Central memory CD8-positive, alpha-beta T cell (primary cell): ENCODE results near the gene SIX5.
A peak's percentile ranks its signal among the peaks of the same experiment; 100 is the strongest.
"Not testable (repeated sequence)": the region's sequence is repeated elsewhere in the genome, so short reads cannot be mapped to it uniquely, and the experiment has no call there.

ENCODE experiments used
- ATAC-seq: fragments of 150-1000 bp; cut with Tn5 transposase; replicated peaks from 2 replicates; pipeline ENCODE4 v1.10.0; 2022; ENCODE audit warnings: mild to moderate bottlenecking, moderate FRiP score, moderate number of reproducible peaks; ENCODE audit not compliant: poor library complexity, severe bottlenecking; ENCODE audit errors: extremely low read depth
- DNase-seq, 2 donors: peaks; one replicate each; pipeline ENCODE4 v3.0.0; 2021; ENCODE audit warnings: low spot score in 2 of 2
- H3K27ac Mint-ChIP-seq: one replicate; pipeline ENCODE4 v1.8.0; 2022; ENCODE audit warnings: low read depth, mild to moderate bottlenecking, moderate library complexity, mixed read lengths
- H3K27me3 Mint-ChIP-seq: one replicate; pipeline ENCODE4 v1.8.0; 2022; ENCODE audit warnings: mixed read lengths
- H3K36me3 Mint-ChIP-seq: one replicate; pipeline ENCODE4 v1.8.0; 2022; ENCODE audit warnings: mild to moderate bottlenecking, moderate library complexity, mixed read lengths; ENCODE audit not compliant: insufficient read depth
- H3K4me1 Mint-ChIP-seq: one replicate; pipeline ENCODE4 v1.8.0; 2022; ENCODE audit warnings: mixed read lengths
- H3K4me3 Mint-ChIP-seq: one replicate; pipeline ENCODE4 v1.8.0; 2022; ENCODE audit warnings: mild to moderate bottlenecking, moderate library complexity, mixed read lengths
- H3K9me3 Mint-ChIP-seq: one replicate; pipeline ENCODE4 v1.8.0; 2022; ENCODE audit warnings: mixed read lengths

The SIX5 gene

DNA sequence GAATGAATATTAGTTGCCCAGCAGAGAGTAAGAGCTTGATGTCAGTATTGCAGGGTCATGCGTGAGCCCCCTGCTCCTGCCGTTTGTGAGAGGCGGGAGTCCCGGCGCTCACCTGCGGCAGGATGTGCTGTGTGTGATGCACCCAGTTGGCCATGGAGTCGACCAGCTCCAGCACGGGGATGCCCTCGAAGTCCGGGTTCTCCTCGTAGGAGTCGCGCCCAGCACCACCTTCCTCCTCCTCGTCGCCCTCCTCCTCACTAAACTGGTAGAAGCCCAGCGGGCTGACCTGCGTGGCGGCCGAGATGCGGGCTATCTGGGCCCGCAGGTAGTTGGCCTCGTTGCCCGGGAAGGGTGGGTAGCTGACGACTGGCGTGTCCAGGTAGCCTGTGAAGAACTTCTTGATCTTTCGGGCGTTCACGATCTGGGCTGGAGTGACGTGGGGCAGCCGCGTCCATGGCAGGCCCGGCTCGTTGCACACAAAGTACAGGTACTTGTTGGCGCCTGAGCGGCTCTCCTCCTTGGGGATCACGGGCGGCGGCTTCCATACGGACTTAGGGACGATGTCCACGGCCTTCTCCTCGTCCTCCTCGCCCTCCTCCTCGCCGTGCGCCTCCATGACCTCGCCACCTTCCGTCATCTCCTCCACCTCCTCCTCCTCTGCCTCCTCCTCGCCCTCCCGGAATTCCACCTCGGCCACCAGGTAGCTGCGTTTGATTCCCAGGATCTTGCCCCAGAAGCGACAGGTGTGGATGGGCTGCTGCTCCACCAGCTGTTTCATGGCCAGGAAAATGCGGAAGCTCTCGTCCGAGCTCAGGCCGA lies 35.3 kb upstream of the SIX5 start:
- ATAC-seq (no peak), DNase-seq (no peak)
- peaks cover 4% of the 10 kb centered on the region for H3K36me3 Mint-ChIP-seq
- H3K4me3 Mint-ChIP-seq = no peak overlapping the region
- no peaks in the 10 kb centered on the region for H3K4me1 Mint-ChIP-seq
- H3K9me3 Mint-ChIP-seq = no peaks in the 10 kb centered on the region
- H3K27me3 Mint-ChIP-seq = peaks cover 13% of the 10 kb centered on the region
- H3K27ac Mint-ChIP-seq = no peak overlapping the region

DNA sequence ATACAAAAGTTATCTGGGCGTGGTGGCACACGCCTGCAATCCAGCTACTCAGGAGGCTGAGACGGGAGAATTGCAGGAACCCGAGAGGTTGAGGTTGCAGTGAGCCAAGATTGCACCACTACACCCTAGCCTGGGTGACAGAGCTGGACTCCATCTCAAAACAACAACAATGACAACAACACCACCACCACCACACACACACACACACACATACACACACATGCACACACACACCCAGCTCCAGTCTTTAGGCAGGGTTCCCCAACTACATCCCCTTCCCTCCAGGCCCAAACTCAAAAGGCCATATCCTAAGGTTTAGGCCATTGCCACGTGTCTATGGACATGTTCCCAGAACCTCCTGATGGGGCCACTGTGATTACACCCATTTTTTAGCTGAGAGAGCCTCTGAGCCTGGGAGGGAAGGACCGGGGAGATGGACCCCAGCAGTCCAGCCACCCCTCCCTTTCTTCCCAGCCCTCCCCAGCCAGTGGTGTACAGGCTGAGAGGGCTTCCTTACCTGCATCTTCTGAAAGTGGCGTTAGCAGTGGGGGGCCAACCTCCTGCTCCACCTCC lies 32.6 kb upstream of the SIX5 start:
- H3K27me3 Mint-ChIP-seq = peaks cover 13% of the 10 kb centered on the region
- H3K9me3 Mint-ChIP-seq = no peaks in the 10 kb centered on the region

GRCh38 chr19:45800070-45800553 lies 31.1 kb upstream of the SIX5 start:
- Mint-ChIP-seq H3K27me3 (peaks cover 14% of the 10 kb centered on the region), H3K9me3 (no peaks in the 10 kb centered on the region), H3K36me3 (peaks cover 5% of the 10 kb centered on the region)

More for the DNA sequence above, 32.6 kb upstream of the SIX5 start:
- no peak overlapping the region for H3K27ac Mint-ChIP-seq
- H3K4me1 Mint-ChIP-seq = peaks cover 6% of the 10 kb centered on the region
- no peak for ATAC-seq
- no peak for DNase-seq
- no peak overlapping the region for H3K4me3 Mint-ChIP-seq
- H3K36me3 Mint-ChIP-seq = peaks cover 5% of the 10 kb centered on the region

DNA sequence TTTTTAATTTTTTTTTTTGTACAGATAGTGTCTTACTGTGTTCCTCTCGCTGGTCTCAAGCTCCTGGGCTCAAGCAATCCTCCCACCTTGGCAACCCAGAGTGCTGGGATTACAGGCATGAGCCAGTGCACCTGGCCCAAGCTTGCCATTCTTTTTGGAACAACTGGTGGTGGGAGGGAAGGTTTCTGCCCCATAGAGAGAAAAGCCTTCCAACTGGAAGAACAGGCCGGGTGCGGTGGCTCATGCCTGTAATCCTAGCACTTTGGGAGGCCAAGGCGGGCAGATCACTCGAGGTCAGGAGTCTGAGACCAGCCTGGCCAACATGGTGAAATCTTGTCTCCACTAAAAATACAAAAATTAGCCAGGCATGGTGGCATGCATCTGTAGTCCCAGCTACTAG lies 30.5 kb upstream of the SIX5 start:
- H3K4me1 Mint-ChIP-seq, H3K4me3 Mint-ChIP-seq, ATAC-seq, H3K27ac Mint-ChIP-seq, H3K36me3 Mint-ChIP-seq, DNase-seq, H3K9me3 Mint-ChIP-seq: not testable (repeated sequence)
- H3K27me3 Mint-ChIP-seq = peaks cover 20% of the 10 kb centered on the region

More at GRCh38 chr19:45800070-45800553, 31.1 kb upstream of the SIX5 start:
- no peak for ATAC-seq
- H3K4me1 Mint-ChIP-seq = peaks cover 6% of the 10 kb centered on the region
- no peak overlapping the region for H3K27ac Mint-ChIP-seq
- no peak overlapping the region for H3K4me3 Mint-ChIP-seq
- DNase-seq = no peak

GRCh38 chr19:45798995-45799517 lies 30.0 kb upstream of the SIX5 start:
- Mint-ChIP-seq H3K9me3 (no peaks in the 10 kb centered on the region), H3K36me3 (peaks cover 5% of the 10 kb centered on the region), H3K27ac (no peak overlapping the region), H3K27me3 (peaks cover 23% of the 10 kb centered on the region), H3K4me1 (peaks cover 6% of the 10 kb centered on the region), H3K4me3 (no peak overlapping the region)
- DNase-seq (peak; percentile 45 to 54), ATAC-seq (peak; percentile 62)

DNA sequence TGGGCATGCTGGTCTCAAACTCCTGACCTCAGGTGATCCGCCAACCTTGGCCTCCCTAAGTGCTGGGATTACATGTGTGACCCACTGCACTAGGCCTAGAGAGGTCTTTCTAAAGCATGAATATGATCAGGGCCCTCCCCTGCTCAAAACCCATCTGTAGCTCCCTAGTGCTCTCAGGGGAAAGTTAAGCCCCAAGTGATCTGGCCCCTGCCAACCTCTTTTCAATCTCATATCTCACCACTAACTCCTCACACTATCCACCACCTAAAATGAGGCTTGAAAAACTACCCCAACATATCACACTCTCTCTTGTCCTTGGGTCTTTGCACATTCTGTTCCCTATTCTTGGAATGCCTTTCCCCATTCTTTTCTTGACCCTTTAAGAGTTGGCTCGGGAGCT lies 25.6 kb upstream of the SIX5 start:
- Mint-ChIP-seq H3K9me3 (no peaks in the 10 kb centered on the region), H3K4me3 (peak overlapping the region; percentile 85), H3K36me3 (peaks cover 11% of the 10 kb centered on the region), H3K4me1 (peaks cover 39% of the 10 kb centered on the region), H3K27ac (peak overlapping the region; percentile 1), H3K27me3 (peaks cover 10% of the 10 kb centered on the region)
- ATAC-seq = no peak
- DNase-seq = no peak

DNA sequence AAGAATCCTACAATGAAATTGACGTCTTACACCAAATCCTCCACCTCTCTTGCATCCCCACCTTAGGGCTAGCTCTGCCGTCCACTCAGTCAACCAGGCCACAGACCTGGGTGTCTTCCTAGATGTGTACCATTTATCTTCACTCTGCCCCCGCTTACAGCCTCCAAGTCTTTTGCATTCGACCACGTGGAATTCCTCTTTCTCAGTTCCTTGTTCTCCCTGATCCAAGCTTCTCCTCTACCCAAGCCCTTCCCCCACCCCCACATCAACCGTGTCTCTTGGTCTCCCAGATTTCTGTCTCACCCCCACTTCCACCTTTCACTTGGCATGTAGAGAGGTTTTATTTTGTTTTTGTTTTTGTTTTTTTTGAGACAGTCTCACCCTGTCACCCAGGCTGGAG lies 24.8 kb upstream of the SIX5 start:
- Mint-ChIP-seq H3K36me3 (peaks cover 19% of the 10 kb centered on the region), H3K27ac (peak overlapping the region; percentile 92), H3K27me3 (peaks cover 10% of the 10 kb centered on the region), H3K4me1 (peaks cover 39% of the 10 kb centered on the region), H3K9me3 (no peaks in the 10 kb centered on the region), H3K4me3 (peak overlapping the region; percentile 85)
- DNase-seq (no peak), ATAC-seq (no peak)

- Mint-ChIP-seq H3K27ac (peak overlapping the region; percentile 92), H3K36me3 (peaks cover 17% of the 10 kb centered on the region), H3K4me1 (peaks cover 45% of the 10 kb centered on the region), H3K9me3 (no peaks in the 10 kb centered on the region), H3K27me3 (peaks cover 10% of the 10 kb centered on the region), H3K4me3 (peak overlapping the region; percentile 85)
- ATAC-seq = no peak
- no peak for DNase-seq
Observed at GRCh38 chr19:45793178-45793564, 24.1 kb upstream of the SIX5 start.

DNA sequence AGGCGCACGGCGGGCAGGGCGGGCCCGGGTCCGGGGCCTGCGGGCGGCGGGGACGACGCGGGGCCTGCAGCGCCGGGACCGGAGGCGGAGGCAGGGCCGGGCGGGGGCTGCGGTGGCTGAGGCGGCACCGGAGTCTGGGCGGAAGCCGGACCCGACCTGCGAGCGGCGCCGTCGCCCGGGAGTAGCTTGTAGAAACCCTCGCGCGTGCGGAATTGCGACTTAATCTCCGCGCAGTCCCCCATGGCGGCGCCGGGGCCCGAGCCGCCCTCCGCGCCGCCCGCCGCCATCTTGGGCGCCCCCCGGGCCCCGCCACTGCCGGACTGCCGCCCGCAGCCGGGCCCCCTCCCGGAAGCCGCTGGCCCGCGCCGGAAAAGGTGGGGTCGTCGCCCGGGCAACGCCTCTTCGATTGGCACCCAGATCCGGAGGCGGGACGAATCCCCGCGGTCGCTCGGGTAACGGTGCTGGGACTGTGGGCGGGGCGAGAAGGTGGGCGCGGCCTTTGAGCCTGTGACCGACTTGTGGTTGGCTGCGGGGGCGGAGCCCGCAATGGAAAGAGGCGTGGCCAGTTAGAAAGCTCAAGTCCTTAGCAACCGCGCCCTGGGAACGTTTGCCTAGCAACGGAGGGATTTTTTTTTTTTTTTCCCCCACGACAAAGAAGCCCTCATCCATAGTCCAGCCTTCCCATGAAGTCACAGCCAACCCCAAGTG lies 23.6 kb upstream of the SIX5 start, which contains the start of gene DMWD:
TSS of gene DMWD (minus strand) at position 376 of the 708 bp plus-strand sequence. CDS start at position 287, 89 bp downstream.
- peaks cover 20% of the 10 kb centered on the region for H3K36me3 Mint-ChIP-seq
- peak; percentile 92 for ATAC-seq
- H3K4me1 Mint-ChIP-seq = peaks cover 48% of the 10 kb centered on the region
- peak within 1 kb of the TSS; percentile 92 for H3K27ac Mint-ChIP-seq
- DNase-seq = peak; percentile 99 to 100
- no peaks in the 10 kb centered on the region for H3K9me3 Mint-ChIP-seq
- H3K4me3 Mint-ChIP-seq = peak within 1 kb of the TSS; percentile 85
- H3K27me3 Mint-ChIP-seq = peaks cover 10% of the 10 kb centered on the region

DNA sequence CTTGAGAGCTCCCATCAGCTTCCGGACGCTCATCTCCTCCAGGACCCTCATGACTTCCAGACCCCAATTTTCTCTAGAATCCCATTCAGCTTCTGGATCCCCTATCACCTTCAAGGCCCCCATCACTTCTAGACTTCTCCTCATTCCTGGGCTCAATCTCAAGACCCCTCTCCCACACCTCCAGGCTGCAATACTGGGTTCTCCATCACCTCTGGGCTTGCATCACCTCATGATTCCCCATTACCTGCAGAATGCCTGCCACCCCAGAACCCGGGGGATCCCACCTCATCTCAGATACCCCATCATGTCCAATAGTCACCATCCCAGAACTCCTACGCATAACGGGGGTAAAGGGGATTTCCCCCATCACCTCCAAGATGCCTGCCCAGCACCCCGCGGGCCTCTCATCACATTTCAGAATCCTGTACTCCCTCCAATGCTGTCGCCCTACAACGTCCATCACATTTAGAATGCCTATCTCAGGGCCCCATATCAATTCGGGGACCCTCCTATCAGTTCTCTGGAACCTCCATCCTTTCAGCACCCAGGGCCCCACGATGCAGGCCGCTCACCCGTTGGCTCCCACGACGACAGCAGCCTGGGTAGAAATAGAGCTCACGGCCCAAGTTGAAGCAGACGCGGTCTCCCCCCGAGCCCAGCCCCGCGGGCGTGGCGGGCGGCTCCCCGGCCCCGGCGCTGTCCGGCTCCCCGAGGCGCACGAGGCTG lies 22.9 kb upstream of the SIX5 start:
- H3K36me3 Mint-ChIP-seq = peaks cover 23% of the 10 kb centered on the region
- peak overlapping the region; percentile 85 for H3K4me3 Mint-ChIP-seq
- H3K27me3 Mint-ChIP-seq = peaks cover 10% of the 10 kb centered on the region
- no peaks in the 10 kb centered on the region for H3K9me3 Mint-ChIP-seq
- peak overlapping the region; percentile 92 for H3K27ac Mint-ChIP-seq
- DNase-seq = no peak
- peaks cover 48% of the 10 kb centered on the region for H3K4me1 Mint-ChIP-seq
- peak; percentile 2 for ATAC-seq

DNA sequence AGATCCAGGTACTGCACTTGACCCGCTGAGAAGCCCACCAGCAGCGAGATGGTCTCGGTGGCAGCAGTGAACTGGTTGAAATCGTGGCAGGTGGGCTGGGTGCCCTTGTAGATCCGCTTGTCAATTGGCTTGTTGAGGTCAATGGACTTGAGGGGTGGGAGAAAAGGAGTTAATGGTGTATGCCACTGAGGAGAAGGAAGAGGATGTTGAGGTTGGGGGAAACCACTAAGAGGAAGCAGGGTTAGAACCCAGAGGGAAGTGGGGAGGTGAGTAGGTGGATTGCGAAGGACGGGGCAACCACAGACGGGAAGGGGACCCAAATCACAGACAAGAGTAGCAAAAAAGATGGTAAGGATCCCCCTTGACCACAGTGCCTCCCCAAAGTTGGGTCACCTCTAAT lies 21.9 kb upstream of the SIX5 start:
- Mint-ChIP-seq H3K27ac (peak overlapping the region; percentile 49), H3K27me3 (peaks cover 10% of the 10 kb centered on the region), H3K36me3 (peaks cover 23% of the 10 kb centered on the region), H3K9me3 (no peaks in the 10 kb centered on the region), H3K4me1 (peaks cover 48% of the 10 kb centered on the region), H3K4me3 (peak overlapping the region; percentile 85)
- DNase-seq (no peak), ATAC-seq (peak; percentile 16)
